Cardiac muscle cell (in vitro differentiated cells and primary cell): Measurements from ENCODE around the gene DLL4. TPM values are rescaled to one million over a fixed set of nuclear protein-coding genes. Genes with fewer than 3 reads are reported as not detected.

Source experiments
- DNase-seq, 2 donors: peaks; one replicate each; pipeline versions ENCODE4 v3.0.0 to v3.0.0-alpha.2; 2010 to 2017; ENCODE audit warnings: low read depth in 1 of 2, low spot score in 1 of 2
- H3K27ac ChIP-seq: fragments of 200-600 bp; sonication (generic); 2 replicates; pipeline ENCODE4 v1.5.1; 2016
- H3K27me3 ChIP-seq: fragments of 200-600 bp; sonication (generic); 2 replicates; pipeline ENCODE4 v1.6.0; 2016; ENCODE audit warnings: control low read depth
- H3K36me3 ChIP-seq: fragments of 200-600 bp; sonication (generic); 2 replicates; pipeline ENCODE4 v1.5.1; 2016; ENCODE audit warnings: control low read depth
- H3K4me1 ChIP-seq: fragments of 200-600 bp; sonication (generic); 2 replicates; pipeline ENCODE4 v1.8.1; 2017; ENCODE audit warnings: low read depth, mild to moderate bottlenecking, mixed run types
- H3K4me3 ChIP-seq: fragments of 200-600 bp; sonication (generic); 2 replicates; pipeline ENCODE4 v1.5.1; 2016; ENCODE audit warnings: mild to moderate bottlenecking
- H3K9me3 ChIP-seq: fragments of 200-600 bp; sonication (generic); 2 replicates; pipeline ENCODE4 v1.5.1; 2017; ENCODE audit warnings: low read depth, mild to moderate bottlenecking, control low read depth
- CTCF ChIP-seq: IDR thresholded peaks from 2 replicates; pipeline ENCODE4 v1.5.1; 2012; ENCODE audit warnings: low read depth, mild to moderate bottlenecking, low read length
- polyA plus RNA-seq: library from polyadenylated mRNA; unstranded; fragments of >200 nt; fragmentation: Nextera tagmentation; extraction: Ambion mirVana; gene quantifications from 2 replicates; pipeline ENCODE4 v1.2.1, GENCODE V29; 2016
- total RNA-seq: library from RNA; depleted of rRNA; stranded (reverse); fragments of >200 nt; gene quantifications from 2 replicates; pipeline ENCODE4 v1.2.3, GENCODE V29; 2016

Gene DLL4
- total and polyA plus RNA-seq, 2 experiments from 2014 or later = 0.71 TPM; not detected in 1

- Histone ChIP-seq H3K9me3 (no peaks in the 10 kb centered on the region), H3K36me3 (no peaks in the 10 kb centered on the region), H3K4me3 (no peak overlapping the region), H3K4me1 (no peaks in the 10 kb centered on the region), H3K27me3 (peaks cover 10% of the 10 kb centered on the region), H3K27ac (no peak overlapping the region)
- DNase-seq = no peak
- TF ChIP-seq CTCF = no peak
Observed at GRCh38 chr15:40891138-40891537, 38.0 kb upstream of the DLL4 start.

- peak; percentile 84 for TF ChIP-seq CTCF
- peaks cover 10% of the 10 kb centered on the region for H3K27me3 ChIP-seq
- no peak overlapping the region for H3K4me3 ChIP-seq
- DNase-seq = peak; percentile 63
- H3K4me1 ChIP-seq = no peaks in the 10 kb centered on the region
- peaks cover 2% of the 10 kb centered on the region for H3K36me3 ChIP-seq
- no peaks in the 10 kb centered on the region for H3K9me3 ChIP-seq
- no peak overlapping the region for H3K27ac ChIP-seq
Observed at GRCh38 chr15:40891810-40892446, 37.2 kb upstream of the DLL4 start.

GRCh38 chr15:40892447-40893012, 36.6 kb upstream of the DLL4 start:
- Histone ChIP-seq H3K9me3 (no peaks in the 10 kb centered on the region), H3K27me3 (peaks cover 10% of the 10 kb centered on the region), H3K4me3 (no peak overlapping the region), H3K36me3 (peaks cover 8% of the 10 kb centered on the region), H3K4me1 (no peaks in the 10 kb centered on the region), H3K27ac (no peak overlapping the region)
- DNase-seq = no peak
- TF ChIP-seq CTCF = no peak

- Histone ChIP-seq H3K4me1 (no peaks in the 10 kb centered on the region), H3K27ac (no peak overlapping the region), H3K36me3 (peaks cover 8% of the 10 kb centered on the region), H3K27me3 (peaks cover 10% of the 10 kb centered on the region), H3K9me3 (no peaks in the 10 kb centered on the region), H3K4me3 (no peak overlapping the region)
- TF ChIP-seq CTCF = no peak
- no peak for DNase-seq
Observed at GRCh38 chr15:40893019-40893670, 36.0 kb upstream of the DLL4 start.

GRCh38 chr15:40893733-40894680, 35.1 kb upstream of the DLL4 start, which contains the start of gene VPS18:
VPS18 (plus strand) TSS chr15:40894450; CDS start chr15:40894769, 319 bp downstream.
- peak; percentile 99 for DNase-seq
- Histone ChIP-seq H3K9me3 (no peaks in the 10 kb centered on the region), H3K27ac (peak within 1 kb of the TSS; percentile 95), H3K36me3 (peaks cover 8% of the 10 kb centered on the region), H3K4me3 (peak within 1 kb of the TSS; percentile 69), H3K4me1 (no peaks in the 10 kb centered on the region), H3K27me3 (peaks cover 10% of the 10 kb centered on the region)
- TF ChIP-seq CTCF = peak; percentile 67
